HG03378 (cell line): ENCODE measurements around the gene KIAA0232.
"Not testable (repeated sequence)": the region's sequence is repeated elsewhere in the genome, so short reads cannot be mapped to it uniquely, and the experiment has no call there.

Source experiments
- ATAC-seq: cut with Tn5 transposase; IDR thresholded peaks from one replicate; pipeline ENCODE4 v1.9.1; 2021; ENCODE audit warnings: mild to moderate bottlenecking, moderate library complexity; ENCODE audit not compliant: unreplicated experiment

KIAA0232 gene

DNA sequence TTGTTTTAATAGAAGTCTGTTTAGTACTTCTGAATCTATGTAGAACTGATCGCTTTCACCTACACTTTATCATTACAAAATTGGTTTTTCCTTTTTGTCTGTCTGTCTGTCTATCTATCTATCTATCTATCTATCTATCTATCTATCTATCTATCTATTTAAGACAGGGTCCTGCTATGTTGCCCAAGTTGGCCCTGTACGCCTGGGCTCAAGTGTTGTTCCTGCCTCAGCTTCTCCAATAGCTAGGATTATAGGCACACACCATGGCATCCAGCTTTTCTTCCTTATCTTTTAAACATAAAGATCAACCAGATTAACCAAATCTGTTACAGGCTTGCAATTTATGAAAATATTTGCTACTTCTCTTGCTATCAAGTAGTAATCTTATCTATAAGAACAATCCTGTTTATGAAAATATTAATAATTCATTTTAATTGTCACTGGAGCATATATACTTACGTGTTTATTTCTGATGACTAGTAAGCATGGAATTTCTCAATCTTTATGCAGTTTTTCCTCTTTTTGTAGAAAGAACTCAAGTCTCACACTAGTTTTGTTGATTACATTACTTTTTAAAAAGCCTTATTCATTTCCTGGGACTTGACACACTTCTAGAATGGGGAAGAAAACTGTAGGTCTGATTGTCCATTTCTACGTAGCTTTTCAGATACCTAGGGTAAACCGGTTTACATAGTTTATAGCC is 24.5 kb downstream of the KIAA0232 start:
- no peak for ATAC-seq

DNA sequence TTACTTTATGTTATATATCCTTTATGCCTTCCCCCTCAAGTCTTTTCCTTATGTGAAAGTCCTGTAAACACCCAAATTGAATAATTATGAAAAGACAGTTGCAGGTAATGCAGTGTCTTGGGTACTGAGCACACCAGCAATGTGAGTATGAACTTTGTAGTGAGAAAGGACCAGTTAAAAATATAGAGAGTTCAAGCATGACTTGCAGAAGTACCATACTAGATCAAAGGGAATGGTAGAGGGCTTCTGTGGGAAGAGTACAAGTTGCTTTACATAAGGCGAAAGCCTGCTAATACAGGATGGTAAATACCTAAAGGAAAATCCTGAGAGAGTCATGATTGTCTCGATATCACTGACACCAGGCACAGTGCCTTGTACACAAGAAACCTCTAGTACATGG is 25.7 kb downstream of the KIAA0232 start:
- ATAC-seq: no peak

- ATAC-seq: no peak
Observed at GRCh38 chr4:6811165-6811564, 28.6 kb downstream of the KIAA0232 start.

GRCh38 chr4:6812766-6813165 is 30.2 kb downstream of the KIAA0232 start:
- ATAC-seq: no peak

- ATAC-seq: no peak
Observed at GRCh38 chr4:6813725-6814124, 31.2 kb downstream of the KIAA0232 start.

- ATAC-seq: no peak
Observed at GRCh38 chr4:6815029-6815836, 32.7 kb downstream of the KIAA0232 start.

DNA sequence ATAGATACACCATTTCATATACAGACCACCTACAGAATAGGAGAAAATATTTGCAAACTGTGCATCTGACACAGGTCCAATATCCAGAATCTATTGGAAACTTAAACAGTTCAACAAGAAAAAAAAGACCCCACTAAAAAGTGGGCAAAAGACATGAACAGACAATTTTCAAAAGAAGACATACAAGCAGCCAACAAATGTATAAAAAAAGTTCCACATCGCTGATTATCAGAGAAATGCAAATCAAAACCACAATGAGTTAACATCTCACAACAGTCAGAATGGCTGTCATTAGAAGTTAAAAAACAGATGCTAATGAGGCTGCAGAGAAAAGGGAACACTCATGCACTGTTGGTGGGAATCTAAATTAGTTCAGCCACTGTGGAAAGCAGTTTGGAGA is 36.8 kb downstream of the KIAA0232 start:
- no peak for ATAC-seq

DNA sequence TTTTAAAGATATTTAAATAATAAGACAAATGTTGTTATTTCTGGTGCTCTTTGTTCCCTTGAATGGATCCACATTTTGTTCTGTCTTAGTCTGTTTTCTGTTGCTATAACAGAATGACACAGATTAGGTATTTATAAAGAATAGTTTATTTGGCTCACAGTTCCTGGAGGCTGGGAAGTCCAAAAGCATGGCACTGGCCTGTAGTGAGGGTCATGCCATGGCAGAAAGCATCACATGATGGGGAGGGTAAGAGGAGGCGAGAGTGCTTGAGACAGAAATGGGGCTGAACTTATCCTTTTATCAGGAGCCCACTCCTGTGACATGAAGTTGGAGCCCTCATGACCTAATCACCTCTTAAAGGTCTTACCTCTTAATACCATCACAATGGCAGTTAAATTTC is 38.2 kb downstream of the KIAA0232 start:
- no peak for ATAC-seq

GRCh38 chr4:6824071-6824470 is 41.5 kb downstream of the KIAA0232 start:
- ATAC-seq: no peak

GRCh38 chr4:6824772-6825402 is 42.4 kb downstream of the KIAA0232 start:
- ATAC-seq: no peak

DNA sequence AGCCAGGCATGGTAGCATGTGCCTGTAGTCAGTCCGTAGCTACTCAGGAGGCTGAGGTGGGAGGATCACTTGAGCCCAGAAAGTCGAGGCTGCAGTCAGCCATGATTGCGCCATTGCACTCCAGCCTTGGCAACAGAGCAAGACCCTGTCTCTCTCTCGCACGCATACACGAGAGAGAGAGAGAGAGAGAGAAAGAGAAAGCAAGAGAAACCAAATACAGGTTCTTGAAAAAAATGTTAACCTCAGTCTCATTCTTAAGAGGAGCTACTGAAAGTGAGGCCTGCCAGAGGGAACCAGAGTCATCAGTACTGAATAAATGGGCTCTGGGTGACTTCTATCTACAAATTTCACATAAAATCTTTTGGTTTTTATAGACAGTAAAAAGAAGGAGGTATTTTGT is 42.9 kb downstream of the KIAA0232 start:
- no peak for ATAC-seq

DNA sequence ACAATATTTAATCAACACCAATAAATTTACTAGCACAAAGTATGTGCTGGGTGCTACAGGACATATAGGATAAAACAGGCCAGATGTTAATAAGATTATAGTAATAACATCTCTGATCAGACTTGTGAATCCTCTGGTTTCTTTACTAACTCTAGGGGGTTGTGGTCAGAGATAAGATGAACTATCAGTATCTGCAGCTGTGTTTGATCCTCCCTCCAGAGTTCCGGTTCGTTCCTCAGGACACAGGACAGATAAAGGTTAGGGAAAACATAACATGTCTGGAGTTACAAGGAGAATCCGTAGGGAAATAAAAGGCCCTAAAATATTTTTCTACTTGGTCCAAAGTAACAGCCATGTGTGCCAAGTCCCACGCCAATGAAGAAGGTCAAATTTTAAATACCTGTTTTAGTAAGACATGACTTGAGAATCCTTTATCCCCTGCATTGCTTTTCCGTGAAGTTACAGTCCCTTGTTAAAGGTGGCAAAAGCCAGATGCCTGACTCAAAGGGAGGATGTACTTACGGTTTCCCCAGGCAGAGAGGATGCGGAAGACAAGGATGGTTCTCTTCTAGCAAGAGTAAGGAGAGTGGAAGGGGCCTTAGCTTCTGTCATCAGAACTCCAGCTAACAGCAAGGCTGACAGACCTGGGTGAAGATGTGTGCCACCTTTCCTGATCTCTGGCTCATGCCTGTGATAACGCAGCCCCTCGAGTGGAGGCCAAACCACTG is 44.4 kb downstream of the KIAA0232 start:
- no peak for ATAC-seq

DNA sequence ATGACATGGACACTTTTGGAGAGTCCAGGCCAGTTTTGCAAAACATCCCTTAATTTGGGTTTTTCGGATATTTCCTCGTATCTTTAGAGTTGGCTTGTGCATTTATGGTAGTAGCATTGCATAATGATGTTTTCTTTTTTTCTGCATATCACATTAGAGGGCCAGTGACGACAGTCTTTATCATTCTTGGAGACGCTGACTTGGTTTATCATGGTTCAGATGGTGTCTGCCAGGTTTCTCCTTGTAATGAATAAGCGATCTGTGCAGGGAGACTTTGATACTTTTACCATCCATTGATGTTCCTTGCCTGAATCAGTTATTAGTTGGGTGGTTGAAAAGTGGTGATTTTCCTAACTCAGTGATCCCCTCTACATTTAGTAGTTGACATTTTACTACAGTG is 46.6 kb downstream of the KIAA0232 start:
- ATAC-seq: no peak

GRCh38 chr4:6834867-6835266 is 52.3 kb downstream of the KIAA0232 start:
- no peak for ATAC-seq

DNA sequence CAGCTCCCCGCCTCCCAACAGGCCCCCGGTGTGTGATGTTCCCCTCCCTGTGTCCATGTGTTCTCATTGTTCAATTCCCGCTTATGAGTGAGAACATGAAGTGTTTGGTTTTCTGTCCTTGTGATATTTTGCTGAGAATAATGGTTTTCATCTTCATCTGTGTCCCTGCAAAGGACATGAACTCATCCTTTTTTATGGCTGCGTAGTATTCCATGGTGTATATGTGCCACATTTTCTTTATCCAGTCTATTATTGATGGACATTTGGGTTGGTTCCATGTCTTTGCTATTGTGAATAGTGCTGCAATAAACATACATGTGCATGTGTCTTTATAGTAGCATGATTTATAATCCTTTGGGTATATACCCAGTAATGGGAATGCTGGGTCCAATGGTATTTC is 53.1 kb downstream of the KIAA0232 start:
- not testable (repeated sequence) for ATAC-seq

DNA sequence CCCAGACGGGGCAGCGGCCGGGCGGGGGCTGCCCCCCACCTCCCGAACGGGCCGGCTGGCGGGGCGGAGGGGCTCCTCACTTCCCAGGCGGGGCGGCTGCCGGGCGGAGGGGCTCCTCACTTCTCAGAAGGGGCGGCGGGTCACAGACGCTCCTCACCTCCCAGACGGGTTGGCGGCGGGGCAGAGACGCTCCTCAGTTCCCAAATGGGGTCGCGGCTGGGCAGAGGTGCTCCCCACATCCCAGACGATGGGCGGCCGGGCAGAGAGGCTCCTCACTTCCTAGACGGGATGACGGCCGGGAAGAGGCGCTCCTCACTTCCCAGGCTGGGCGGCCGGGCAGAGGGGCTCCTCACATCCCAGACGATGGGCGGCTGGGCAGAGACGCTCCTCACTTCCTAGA is 54.6 kb downstream of the KIAA0232 start:
- ATAC-seq: not testable (repeated sequence)

- ATAC-seq: no peak
Observed at GRCh38 chr4:6839579-6839978, 57.1 kb downstream of the KIAA0232 start.

DNA sequence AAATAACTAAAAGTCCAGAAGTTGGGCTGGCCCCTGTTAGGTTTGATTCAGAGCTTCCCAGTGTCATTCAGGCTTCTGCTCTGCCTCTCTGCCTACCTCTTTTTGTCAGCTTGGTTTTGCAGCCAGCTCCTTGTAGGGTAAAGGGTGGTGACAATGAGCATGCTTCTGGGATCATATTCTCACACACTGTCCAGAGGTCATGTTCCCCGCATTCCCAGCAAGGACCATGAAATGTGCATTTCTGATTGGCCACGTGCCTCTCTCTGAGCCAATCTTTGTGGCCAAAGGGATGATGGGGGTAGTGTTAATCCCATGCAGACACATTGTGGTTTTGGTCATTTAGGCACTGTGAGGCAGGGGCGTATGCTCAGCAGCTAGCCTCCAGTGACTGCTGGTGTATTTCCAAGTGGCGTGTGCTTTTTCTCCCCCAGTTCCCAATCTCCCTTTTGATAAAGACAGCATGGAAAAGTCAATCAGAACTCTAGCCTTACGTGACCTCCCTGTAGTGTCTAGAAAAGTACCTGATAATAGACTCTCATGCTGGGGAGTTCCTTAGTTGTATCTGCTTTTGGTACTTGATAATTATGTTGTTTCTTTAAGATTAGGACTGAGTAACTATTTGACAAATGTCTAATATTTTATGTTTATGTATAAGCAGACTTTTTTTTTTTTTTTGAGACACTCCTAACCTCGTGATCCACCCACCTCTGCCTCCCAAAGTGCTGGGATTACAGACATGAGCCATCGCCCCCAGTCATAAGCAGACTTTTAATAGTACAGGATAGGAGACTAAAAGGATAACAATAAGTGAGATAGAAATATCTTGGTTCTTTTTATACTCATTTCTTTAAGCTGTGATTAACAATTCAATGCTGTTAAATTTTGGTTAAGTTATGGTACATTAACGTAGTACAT is 57.8 kb downstream of the KIAA0232 start:
- ATAC-seq: no peak

DNA sequence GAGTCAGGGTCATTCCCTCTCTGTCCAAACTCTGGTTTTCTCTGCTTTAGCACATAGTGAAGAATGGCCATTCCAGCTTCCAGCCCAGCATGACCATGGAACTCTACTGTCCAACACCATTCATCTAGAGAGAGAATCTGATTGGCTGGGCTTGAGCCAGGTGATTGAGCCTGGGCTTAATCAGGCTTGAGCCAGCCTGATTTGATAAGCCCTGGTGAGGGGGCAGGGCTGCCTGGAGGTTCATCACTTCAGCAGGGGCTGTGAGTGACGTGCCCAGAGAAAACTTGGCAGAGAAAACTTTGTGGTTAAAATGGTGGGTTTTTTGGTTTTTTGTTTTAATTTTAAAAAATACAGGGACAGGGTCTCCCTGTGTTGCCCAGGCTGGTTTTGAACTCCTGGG is 62.5 kb downstream of the KIAA0232 start:
- no peak for ATAC-seq

- no peak for ATAC-seq
Observed at GRCh38 chr4:6845574-6845973, 63.0 kb downstream of the KIAA0232 start.
